Cardiac muscle cell (in vitro differentiated cells and primary cell): ENCODE results near the gene CANT1. TPM values are rescaled to one million over a fixed set of nuclear protein-coding genes. Genes with fewer than 3 reads are reported as not detected.

Experiments
- DNase-seq, 2 donors: peaks; one replicate each; pipeline versions ENCODE4 v3.0.0 to v3.0.0-alpha.2; 2010 to 2017; ENCODE audit warnings: low read depth in 1 of 2, low spot score in 1 of 2
- H3K27ac ChIP-seq: fragments of 200-600 bp; sonication (generic); 2 replicates; pipeline ENCODE4 v1.5.1; 2016
- H3K27me3 ChIP-seq: fragments of 200-600 bp; sonication (generic); 2 replicates; pipeline ENCODE4 v1.6.0; 2016; ENCODE audit warnings: control low read depth
- H3K36me3 ChIP-seq: fragments of 200-600 bp; sonication (generic); 2 replicates; pipeline ENCODE4 v1.5.1; 2016; ENCODE audit warnings: control low read depth
- H3K4me1 ChIP-seq: fragments of 200-600 bp; sonication (generic); 2 replicates; pipeline ENCODE4 v1.8.1; 2017; ENCODE audit warnings: low read depth, mild to moderate bottlenecking, mixed run types
- H3K4me3 ChIP-seq: fragments of 200-600 bp; sonication (generic); 2 replicates; pipeline ENCODE4 v1.5.1; 2016; ENCODE audit warnings: mild to moderate bottlenecking
- H3K9me3 ChIP-seq: fragments of 200-600 bp; sonication (generic); 2 replicates; pipeline ENCODE4 v1.5.1; 2017; ENCODE audit warnings: low read depth, mild to moderate bottlenecking, control low read depth
- polyA plus RNA-seq: library from polyadenylated mRNA; unstranded; fragments of >200 nt; fragmentation: Nextera tagmentation; extraction: Ambion mirVana; gene quantifications from 2 replicates; pipeline ENCODE4 v1.2.1, GENCODE V29; 2016
- total RNA-seq: library from RNA; depleted of rRNA; stranded (reverse); fragments of >200 nt; gene quantifications from 2 replicates; pipeline ENCODE4 v1.2.3, GENCODE V29; 2016
- TF ChIP-seq, protein P1 (sequence below): IDR thresholded peaks from 2 replicates; pipeline ENCODE4 v1.5.1; 2012; ENCODE audit warnings: low read depth, mild to moderate bottlenecking, low read length

Gene CANT1
- total and polyA plus RNA-seq, 2 experiments from 2014 or later: 33.6 to 55.3 TPM

DNA sequence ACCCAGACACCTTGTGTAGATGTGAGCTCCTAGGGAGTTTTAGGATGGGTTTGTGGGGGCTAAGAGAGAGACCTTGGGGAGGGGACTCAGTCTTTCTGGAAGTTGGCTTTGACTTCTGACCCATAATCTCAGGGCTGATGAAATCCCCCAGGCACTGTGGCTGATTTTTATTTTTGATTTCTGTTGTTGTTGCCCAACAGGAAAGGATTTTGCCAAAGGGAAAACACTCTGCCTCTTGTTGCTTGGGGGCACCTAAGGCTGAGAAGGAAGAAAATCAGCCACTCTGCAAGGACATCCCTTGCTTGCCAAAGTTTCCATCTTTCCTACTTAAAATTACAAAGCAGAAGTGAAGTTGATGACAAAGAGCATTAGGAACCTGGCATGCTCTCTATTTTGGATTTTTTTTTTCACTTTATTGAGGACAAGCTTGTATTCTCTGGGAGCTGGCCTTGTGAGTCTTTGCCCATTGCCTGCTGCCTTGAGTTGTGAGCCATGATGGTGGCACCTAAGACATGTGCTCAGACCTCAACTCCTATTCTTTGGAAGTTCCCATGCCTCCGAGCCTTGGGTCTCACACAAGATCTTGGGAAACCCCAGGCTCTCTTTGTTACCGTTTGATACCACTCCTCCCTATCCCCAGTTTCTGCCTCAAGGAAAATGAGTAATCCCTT is 11.2 kb upstream of the CANT1 start:
- peak overlapping the region; percentile 31 for H3K27ac ChIP-seq
- peaks cover 7% of the 10 kb centered on the region for H3K27me3 ChIP-seq
- TF ChIP-seq, protein P1, sequence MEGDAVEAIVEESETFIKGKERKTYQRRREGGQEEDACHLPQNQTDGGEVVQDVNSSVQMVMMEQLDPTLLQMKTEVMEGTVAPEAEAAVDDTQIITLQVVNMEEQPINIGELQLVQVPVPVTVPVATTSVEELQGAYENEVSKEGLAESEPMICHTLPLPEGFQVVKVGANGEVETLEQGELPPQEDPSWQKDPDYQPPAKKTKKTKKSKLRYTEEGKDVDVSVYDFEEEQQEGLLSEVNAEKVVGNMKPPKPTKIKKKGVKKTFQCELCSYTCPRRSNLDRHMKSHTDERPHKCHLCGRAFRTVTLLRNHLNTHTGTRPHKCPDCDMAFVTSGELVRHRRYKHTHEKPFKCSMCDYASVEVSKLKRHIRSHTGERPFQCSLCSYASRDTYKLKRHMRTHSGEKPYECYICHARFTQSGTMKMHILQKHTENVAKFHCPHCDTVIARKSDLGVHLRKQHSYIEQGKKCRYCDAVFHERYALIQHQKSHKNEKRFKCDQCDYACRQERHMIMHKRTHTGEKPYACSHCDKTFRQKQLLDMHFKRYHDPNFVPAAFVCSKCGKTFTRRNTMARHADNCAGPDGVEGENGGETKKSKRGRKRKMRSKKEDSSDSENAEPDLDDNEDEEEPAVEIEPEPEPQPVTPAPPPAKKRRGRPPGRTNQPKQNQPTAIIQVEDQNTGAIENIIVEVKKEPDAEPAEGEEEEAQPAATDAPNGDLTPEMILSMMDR: no peak

DNA sequence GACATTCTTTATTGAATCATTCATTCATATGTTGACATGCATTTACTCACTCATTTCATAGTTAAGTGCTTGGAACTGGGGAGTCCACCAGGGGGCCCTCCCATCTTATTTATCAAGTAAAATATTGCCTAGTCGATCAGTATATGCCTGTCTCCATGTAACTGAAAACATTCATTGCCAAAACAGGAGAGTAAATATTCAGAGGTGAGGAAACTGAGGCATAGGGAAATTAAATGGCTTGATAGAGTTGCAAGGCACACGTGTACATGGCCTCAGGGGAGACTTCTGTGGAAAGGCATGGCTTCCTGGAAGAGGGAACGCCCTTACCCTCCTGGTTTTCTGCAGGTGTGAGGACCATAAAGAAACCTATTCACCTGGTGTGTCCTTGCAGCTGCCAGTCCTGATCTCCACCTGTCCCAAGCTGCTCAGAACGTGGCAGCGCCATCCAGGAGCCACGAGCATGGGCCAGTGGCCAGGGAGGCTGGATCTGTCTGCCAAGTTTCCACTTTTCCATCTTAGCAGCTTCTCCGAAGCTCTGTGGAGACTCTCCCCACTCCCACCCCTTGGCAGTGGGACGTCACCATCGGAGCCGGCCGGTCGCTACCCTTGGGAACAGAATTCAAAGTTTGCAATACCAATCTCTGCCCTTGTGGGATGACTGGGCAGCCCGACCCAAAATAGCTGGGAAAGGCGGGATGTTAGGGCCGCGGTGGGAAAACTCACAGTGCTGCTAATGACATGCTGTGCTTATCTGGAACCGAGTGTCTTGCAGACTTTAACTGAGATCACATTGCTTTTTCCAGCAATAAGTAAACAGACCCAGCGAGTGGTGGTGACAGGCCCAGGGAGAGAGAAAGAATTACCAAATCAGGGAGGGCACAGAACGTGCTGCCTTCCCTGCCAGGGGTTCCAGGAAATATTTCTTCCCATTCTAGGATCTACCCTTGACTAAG is 10.3 kb upstream of the CANT1 start:
- no peaks in the 10 kb centered on the region for H3K36me3 ChIP-seq
- H3K4me3 ChIP-seq: no peak overlapping the region
- H3K4me1 ChIP-seq: peaks cover 23% of the 10 kb centered on the region
- H3K27me3 ChIP-seq: peaks cover 3% of the 10 kb centered on the region
- TF ChIP-seq, protein P1: peak; percentile 77
- H3K9me3 ChIP-seq: no peaks in the 10 kb centered on the region
- DNase-seq: peak; percentile 71 to 90
- H3K27ac ChIP-seq: peak overlapping the region; percentile 31

More for the DNA sequence above, 11.2 kb upstream of the CANT1 start:
- peaks cover 32% of the 10 kb centered on the region for H3K4me1 ChIP-seq
- H3K9me3 ChIP-seq: no peaks in the 10 kb centered on the region
- H3K36me3 ChIP-seq: no peaks in the 10 kb centered on the region
- peak in 1 of 2 donors; percentile 69 for DNase-seq
- no peak overlapping the region for H3K4me3 ChIP-seq

DNA sequence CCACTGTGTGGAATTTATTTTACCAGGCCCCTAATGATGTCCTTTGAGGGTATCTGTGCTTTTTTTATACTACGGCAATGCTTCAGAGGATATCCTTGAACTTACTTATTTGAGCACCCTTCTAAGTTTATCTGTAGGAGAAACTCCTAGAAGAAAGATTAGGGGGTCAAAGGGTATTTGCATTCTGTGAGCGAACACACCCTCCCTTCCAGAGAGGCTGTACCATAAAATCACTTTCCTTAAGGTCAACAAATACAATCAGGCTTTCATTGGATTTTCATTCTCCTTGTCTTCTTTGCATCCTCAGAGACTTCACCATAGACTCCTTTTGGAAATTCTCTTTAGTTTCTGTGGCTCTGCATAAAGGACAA is 9.7 kb upstream of the CANT1 start:
- Histone ChIP-seq H3K9me3 (no peaks in the 10 kb centered on the region), H3K36me3 (no peaks in the 10 kb centered on the region), H3K4me3 (no peak overlapping the region), H3K27me3 (no peaks in the 10 kb centered on the region), H3K27ac (no peak overlapping the region), H3K4me1 (peaks cover 20% of the 10 kb centered on the region)
- DNase-seq: no peak
- TF ChIP-seq, protein P1: no peak

DNA sequence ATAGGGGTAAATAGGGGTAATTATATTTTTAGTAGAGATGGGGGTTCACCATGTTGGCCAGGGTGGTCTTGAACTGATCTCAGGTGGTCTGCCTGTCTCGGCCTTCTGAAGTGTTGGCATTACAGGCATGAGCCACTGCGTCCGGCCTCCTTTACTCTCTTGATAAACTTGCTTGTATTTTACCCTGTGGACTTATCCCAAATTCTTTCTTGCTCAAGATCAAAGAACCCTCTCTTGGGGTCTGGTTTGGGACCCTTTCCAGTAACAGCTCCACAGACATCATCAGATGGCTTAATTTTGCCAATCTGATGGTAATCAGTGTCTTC is 8.8 kb upstream of the CANT1 start:
- Histone ChIP-seq H3K4me1 (peaks cover 17% of the 10 kb centered on the region), H3K27ac (no peak overlapping the region), H3K36me3 (no peaks in the 10 kb centered on the region), H3K27me3 (no peaks in the 10 kb centered on the region), H3K4me3 (no peak overlapping the region), H3K9me3 (no peaks in the 10 kb centered on the region)
- DNase-seq: no peak
- TF ChIP-seq, protein P1: no peak

DNA sequence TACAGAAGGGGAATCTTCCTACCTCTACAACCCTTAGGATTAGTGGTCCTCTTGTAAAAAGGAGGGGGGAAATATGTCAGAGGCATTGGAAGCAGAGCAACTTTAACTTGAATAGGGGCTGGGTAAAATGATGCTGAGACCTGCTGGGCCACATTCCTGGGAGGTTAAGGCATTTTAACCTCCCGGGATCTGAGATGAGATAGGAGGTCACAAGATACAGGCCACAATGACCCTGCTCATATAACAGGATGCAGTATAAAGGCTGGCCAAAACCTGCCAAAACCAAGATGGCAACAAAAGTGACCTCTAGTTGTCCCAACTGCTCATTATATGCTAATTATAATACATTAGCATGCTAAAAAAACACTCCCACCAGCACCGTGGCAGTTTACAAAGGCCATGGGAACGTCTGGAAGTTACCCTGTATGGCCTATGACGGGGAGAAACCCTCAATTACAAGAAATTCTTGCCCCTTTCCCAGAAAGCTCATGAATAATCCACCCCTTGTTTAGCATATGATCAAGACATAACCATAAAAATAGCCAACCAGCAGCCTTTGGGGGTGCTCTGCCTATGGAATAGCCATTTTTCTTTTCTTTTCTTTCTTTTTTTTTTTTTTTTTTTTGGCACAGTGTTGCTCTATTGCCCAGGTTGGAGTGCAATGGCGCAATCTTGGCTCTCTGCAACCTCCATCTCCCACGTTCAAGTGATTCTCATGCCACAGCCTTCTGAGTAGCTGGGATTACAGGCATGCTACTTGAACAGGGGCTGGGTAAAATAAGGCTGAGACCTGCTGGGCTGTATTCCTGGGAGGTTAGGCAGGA is 8.2 kb upstream of the CANT1 start:
- H3K4me1 ChIP-seq: peaks cover 17% of the 10 kb centered on the region
- H3K27ac ChIP-seq: no peak overlapping the region
- TF ChIP-seq, protein P1: no peak
- no peaks in the 10 kb centered on the region for H3K36me3 ChIP-seq
- H3K4me3 ChIP-seq: no peak overlapping the region
- H3K27me3 ChIP-seq: no peaks in the 10 kb centered on the region
- DNase-seq: peak in 1 of 2 donors; percentile 72
- no peaks in the 10 kb centered on the region for H3K9me3 ChIP-seq
